Omental fat pad (tissue), 4 donors: Measurements from ENCODE around the gene TEKT3. TPM values are rescaled to one million over a fixed set of nuclear protein-coding genes. Genes with fewer than 3 reads are reported as not detected.

Source experiments
- ATAC-seq: fragments of 150-250 bp; one replicate; pipeline ENCODE4 v1.9.1; 2016; ENCODE audit warnings: mild to moderate bottlenecking, moderate library complexity; ENCODE audit not compliant: low FRiP score
- DNase-seq: peaks from one replicate; pipeline ENCODE4 v3.0.0-alpha.2; 2019; ENCODE audit warnings: low spot score
- total RNA-seq, 4 donors: library from RNA; depleted of rRNA; stranded (reverse); fragments of >200 nt; gene quantifications; one replicate each; pipeline ENCODE4 v1.1.0, GENCODE V29; 2016
- TF ChIP-seq, protein P1 (sequence below), 3 donors: fragments of 450-650 bp; IDR thresholded peaks; one replicate each; pipeline ENCODE4 v1.5.1; 2016 to 2017; ENCODE audit warnings: antibody characterized with exemption in 3 of 3, mild to moderate bottlenecking in 3 of 3, moderate library complexity in 2 of 3

The TEKT3 gene
- under 1 TPM in 2 of 4 donors, not detected in 2; 0.44 to 0.79 TPM for total RNA-seq

DNA sequence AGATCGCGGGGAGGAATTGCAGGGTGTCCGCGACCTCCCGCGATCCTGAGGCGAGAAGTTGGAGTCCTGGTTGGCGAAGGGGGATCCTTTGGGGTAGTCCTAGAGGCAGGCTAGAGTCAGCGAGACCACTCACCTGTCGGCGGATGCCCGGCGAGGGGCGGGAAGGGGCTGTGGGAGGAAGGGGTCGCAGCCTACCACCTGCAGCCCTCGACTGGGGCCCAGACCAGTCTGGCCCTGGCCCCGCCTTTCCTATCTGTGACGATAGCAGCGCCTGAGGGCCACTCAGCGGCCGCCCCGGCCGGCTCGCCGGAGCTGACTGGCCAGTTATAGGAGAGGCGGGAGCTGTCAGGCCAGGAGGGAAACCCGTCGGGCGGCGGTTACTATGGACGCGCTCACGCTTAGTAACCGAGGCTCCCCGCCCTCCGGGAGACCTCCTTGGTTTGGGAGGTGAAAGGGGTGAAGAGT is at the start of gene TEKT3:
Gene TEKT3, minus strand, starts transcription at position 213 of the 465 bp plus-strand sequence. CDS start 10,012 bp downstream, outside the sequence.
- TF ChIP-seq, protein P1, sequence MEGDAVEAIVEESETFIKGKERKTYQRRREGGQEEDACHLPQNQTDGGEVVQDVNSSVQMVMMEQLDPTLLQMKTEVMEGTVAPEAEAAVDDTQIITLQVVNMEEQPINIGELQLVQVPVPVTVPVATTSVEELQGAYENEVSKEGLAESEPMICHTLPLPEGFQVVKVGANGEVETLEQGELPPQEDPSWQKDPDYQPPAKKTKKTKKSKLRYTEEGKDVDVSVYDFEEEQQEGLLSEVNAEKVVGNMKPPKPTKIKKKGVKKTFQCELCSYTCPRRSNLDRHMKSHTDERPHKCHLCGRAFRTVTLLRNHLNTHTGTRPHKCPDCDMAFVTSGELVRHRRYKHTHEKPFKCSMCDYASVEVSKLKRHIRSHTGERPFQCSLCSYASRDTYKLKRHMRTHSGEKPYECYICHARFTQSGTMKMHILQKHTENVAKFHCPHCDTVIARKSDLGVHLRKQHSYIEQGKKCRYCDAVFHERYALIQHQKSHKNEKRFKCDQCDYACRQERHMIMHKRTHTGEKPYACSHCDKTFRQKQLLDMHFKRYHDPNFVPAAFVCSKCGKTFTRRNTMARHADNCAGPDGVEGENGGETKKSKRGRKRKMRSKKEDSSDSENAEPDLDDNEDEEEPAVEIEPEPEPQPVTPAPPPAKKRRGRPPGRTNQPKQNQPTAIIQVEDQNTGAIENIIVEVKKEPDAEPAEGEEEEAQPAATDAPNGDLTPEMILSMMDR (IDR thresholded peaks at IDR 0.05): no peak

DNA sequence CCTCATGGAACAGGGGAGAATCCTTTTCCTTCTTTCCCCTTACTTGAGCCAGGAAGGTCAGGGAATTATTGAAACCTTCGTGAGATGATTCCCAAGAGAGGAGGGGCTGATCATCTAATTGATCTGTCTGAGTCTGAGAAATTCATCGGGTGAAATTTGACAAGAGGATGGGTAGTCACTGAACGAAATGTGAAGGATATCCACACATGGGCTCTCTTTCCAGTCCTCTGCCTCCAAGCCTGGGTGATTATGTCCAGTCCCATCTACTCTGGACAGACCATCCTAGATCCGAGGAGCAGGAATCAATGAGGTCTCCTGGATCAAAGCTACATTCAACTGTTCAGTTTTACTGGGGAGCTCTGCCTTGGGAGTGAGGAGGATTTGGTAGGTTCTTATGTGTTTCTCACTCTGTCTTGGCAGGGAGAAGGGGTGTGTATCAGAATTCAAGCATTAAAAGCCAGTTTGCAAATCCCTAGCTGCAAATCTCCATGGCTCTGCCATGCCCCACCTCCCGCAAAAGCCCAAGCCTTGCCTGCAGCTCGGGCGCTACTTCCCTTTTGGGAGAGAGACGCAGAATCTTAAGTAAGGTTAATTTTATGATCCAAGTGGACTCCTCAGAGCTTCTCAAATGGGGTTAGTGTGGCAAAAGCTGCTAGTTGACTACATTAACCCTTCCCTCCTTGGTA is 47.1 kb upstream of the TEKT3 start:
- ATAC-seq (no peak), DNase-seq (no peak)
- TF ChIP-seq, protein P1 (IDR thresholded peaks at IDR 0.05): no peak

More for the DNA sequence above, at the start of gene TEKT3:
- DNase-seq (peak; percentile 73), ATAC-seq (peak; percentile 98)

DNA sequence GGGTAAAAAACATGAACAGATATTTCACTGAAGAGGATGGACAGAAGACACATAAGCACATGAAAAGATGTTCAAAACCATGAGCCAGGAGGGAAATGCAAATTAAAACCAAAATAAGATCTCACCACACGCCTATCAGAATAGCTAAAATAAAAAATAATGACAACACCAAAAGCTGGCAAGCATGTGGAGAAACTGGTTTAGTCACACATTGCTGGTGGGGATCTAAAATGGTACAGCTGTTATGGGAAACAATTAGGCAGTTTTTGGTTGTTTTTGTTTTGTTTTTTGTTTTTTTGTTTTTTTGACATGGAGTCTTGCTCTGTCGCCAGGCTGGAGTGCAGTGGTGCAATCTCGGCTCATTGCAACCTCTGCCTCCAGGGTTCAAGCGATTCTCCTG is 44.7 kb upstream of the TEKT3 start:
- ATAC-seq (no peak), DNase-seq (no peak)
- TF ChIP-seq, protein P1 (IDR thresholded peaks at IDR 0.05): no peak

DNA sequence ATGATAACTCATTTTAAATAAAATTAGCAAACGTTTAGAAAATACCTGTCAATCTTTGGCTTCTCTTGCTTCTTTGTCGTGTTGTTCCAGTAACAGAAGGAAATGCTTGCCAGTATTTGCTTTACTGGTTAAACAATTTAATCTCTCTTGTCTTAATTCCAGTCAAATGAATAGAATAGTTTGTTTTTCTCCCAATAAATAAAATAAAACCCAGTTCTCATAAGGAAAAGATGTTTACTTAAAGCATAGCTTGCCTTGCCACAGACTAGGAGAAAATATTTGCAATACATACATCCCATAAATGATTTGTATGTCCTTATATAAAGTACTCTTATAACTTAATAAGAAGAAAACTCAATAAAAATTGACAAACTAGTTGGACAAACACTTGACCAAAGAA is 43.9 kb upstream of the TEKT3 start:
- ATAC-seq (no peak), DNase-seq (no peak)
- TF ChIP-seq, protein P1 (IDR thresholded peaks at IDR 0.05): no peak

DNA sequence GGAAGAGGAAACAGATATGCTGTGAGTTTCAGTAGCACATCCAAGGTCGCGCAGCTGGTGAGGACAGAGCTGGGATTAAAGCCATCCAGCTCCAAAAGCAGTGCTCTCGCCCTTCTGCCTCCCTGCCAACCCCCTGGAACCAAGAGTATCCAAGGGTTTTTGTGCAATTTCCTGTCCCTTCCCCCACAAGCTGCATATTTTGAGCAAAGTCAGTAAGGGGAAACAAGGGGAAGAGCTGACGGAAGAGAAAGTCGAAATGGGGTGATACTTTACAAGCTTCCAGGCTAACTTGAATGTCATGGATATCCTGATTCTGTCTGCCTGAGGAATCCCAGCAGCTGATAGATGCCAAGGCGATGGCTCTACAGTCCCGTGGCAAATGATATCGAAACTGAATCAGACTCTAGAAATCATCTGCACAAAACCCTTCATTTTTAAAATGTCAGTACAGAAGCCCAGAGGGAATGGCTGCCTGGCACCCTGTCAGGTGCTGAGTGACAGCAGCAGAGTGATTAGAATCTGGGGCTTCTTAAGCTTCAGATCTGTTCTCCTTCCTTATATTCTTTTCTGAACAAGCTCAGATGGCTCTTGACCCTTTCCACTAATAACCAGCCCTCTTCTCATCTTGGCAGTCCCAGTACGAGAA is 42.9 kb upstream of the TEKT3 start:
- DNase-seq: no peak
- no peak for ATAC-seq
- TF ChIP-seq, protein P1 (IDR thresholded peaks at IDR 0.05): no peak

DNA sequence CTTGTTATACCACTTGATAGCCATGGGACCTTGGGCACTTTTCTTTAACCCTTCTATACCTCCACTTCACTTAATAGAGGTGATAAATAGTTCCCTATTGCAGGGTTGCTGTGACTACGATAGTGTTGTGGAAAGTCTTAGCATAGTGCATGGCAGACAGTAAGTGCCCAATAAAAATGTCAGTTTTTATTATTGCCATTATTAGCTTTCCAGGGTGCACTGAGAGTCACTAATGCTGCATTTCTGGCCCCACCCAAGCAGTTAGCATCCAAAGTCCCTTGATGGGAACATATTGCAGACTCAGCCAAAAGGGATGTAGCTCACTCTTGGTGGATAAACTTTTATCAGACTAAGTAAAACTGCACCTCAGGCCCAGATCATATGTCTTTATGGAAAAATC is 41.5 kb upstream of the TEKT3 start:
- DNase-seq (no peak), ATAC-seq (no peak)
- TF ChIP-seq, protein P1 (IDR thresholded peaks at IDR 0.05): no peak

DNA sequence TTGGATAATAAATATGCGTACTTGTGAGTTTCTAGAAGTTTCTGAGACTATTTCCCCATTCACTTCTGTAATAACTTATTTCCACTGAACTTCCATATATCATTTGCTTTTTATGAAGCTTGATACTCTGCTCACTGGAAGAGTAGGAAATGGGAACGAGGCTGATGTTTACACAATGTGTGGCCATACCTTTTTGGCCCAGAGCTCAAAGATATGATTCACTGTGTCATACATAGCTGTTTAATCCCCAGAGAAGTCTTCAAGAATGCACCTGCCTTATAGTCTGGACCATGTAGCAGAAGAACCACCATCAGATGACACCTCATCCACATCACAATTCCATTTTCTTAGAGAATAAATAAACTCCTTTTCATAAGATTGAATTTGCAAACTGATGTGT is 40.3 kb upstream of the TEKT3 start:
- TF ChIP-seq, protein P1 (IDR thresholded peaks at IDR 0.05): no peak
- no peak for ATAC-seq
- DNase-seq: no peak
